DMS79 treated with DMSO at 0.1 percent for 48 hours (cell line): Measurements from ENCODE around the gene DUS1L.
"Not testable (repeated sequence)": the region's sequence is repeated elsewhere in the genome, so short reads cannot be mapped to it uniquely, and the experiment has no call there.

Source experiments
- DNase-seq: peaks from one replicate; lab custom pipeline; 2025; lab: John Stamatoyannopoulos, UW

The DUS1L gene

DNA sequence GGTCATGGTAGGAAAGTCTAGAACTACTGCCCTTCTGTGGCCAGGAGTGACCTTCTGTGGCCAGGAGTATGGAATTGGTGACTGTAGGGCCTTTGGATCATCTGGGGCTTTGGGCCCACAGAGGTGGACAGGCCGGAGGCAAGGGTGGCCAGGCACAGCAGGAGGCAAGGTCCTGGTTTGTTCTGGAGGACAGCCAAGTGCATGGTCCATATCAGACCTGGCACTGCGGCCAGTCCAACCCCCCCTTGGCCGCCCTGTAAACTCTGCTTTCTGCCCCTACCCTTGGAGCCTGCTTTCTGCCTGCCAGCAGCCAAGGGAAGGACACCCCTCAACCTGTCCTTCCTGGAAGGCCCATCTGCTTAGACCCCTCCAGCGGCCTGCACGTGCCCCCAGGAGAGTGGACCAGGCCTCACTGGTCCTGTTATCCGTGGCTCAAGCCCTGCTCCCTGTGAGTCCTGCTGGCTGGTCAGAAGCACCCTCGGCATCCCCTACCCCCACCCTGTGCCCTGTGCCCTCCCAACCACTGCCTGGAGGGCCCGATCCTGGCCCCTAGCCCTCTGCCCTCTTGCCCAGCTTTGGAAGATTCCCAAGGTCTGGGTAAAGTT, 25.8 kb downstream of the DUS1L start:
- DNase-seq: no peak

DNA sequence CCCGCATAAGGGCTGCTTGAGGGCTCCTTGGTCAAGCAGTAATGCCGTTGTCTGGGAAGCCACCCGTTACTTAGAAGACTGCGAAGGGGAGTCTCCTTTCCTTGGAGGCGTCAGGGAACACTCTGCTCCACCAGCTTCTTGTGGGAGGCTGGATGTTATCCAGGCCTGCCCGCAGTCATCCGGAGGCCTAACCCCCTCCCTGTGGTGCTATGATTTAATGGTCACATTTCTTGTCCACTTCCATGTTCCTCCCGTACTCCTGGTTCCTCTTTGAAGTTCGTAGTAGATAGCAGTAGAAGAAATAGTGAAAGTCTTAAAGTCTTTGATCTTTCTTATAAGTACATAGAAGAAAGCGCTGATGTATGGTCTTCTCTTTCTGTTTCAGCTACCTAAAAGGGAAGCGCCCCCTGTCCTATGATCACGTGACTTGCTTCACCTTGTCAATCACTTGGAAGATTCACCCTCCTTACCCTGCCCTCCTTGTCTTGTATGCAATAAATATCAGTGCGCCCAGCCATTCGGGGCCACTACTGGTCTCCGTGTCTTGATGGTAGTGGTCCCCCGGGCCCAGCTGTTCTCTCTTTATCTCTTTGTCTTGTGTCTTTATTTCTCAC, 26.7 kb downstream of the DUS1L start:
- DNase-seq: not testable (repeated sequence)

- DNase-seq: no peak
These were observed 27.8 kb downstream of the DUS1L start for GRCh38 chr17:82037889-82038195.

DNA sequence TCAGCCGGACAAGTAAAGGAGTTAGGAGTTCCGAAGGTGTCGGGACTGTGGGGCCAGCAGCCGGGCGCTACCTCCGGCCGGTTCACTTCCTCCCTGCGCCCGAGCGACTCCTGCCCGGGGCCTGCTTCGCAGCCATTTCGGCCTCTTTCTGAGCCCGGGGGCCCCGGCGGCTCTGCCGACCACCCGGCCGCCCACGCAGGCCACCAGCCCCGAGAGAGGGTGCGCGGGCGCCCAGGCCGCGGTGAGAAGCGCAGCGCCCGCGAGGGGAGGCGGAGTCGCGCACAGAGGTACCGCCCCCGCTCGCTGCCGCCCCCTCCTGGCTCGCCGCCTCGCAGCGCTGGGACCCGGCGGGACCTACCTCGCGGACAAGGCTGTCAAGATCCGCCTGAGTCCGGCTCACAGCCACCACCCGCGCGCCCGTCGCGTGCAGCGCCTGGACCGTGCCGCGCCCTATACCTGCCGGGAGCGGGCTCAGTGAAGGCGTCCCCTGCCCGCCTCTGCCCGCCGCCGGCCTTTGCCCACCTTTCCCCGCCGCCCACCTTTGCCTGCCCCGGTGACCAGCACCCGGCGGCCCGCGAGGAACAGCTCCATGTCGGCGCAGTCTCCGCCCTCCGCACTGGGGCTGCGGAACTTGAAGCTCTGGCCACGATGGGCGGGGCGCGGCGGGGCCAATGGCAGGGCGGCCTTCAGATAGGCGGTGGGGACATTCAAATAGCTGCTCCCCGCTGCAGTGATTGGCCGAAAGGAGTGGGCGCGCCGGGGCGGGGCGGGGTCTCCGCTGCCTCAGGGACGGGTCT, 28.3 kb downstream of the DUS1L start, which contains the start of gene DCXR:
TSS of gene DCXR (minus strand) at position 606 of the 797 bp plus-strand sequence. CDS start at position 591, 15 bp downstream.
- DNase-seq: peak; percentile 61

- DNase-seq: no peak
These were observed 28.9 kb downstream of the DUS1L start for GRCh38 chr17:82036634-82037091.

GRCh38 chr17:82035956-82036633, 29.5 kb downstream of the DUS1L start:
- DNase-seq: no peak

DNA sequence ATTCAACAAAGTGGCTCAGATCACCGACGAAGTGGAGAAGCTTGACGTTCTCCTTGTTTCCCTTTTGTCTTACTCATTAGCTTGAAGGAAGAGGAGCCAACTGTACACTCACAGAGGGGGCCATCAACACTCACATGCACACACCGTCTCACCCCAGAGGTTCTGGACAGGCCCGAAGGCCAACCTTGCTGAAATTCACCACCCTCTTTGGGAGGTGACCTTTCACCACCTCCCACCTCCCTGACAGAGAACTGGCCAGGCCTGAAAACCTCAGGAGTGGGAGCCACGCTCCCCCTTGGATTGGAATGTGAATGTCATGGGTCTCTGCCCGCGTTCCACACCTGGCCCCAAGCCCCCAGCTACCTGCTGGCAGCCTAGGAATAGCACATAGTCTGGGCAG, 30.1 kb downstream of the DUS1L start:
- DNase-seq: no peak

DNA sequence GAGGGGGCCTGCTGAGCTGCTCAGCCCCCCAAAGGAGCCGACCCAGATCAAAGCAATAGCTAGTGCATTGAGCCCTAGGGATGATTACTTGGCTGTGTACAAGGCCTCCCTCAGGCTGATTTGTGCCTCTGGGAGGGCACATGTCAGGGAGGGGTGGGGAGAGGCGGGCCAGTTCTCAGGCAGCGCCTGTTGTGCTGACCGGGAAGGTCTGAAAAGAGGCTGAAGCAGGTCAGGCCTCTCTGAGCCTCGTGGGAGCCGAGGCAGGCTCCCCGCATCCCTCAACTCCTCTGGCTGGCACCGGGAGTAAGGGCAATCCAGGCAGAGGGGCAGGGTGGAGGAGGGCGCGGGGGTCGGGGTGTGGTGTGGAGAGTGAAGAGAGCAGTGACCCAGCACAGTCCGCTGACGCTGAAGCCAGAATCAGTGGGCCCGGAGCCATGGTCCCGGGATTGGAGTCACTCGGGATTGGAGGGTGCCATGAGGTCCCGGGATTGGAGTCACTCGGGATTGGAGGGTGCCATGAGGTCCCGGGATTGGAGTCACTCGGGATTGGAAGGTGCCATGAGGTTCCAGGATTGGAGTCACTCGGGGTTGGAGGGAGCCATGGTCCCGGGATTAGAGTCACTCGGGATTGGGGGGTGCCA, 31.1 kb downstream of the DUS1L start:
- no peak for DNase-seq

DNA sequence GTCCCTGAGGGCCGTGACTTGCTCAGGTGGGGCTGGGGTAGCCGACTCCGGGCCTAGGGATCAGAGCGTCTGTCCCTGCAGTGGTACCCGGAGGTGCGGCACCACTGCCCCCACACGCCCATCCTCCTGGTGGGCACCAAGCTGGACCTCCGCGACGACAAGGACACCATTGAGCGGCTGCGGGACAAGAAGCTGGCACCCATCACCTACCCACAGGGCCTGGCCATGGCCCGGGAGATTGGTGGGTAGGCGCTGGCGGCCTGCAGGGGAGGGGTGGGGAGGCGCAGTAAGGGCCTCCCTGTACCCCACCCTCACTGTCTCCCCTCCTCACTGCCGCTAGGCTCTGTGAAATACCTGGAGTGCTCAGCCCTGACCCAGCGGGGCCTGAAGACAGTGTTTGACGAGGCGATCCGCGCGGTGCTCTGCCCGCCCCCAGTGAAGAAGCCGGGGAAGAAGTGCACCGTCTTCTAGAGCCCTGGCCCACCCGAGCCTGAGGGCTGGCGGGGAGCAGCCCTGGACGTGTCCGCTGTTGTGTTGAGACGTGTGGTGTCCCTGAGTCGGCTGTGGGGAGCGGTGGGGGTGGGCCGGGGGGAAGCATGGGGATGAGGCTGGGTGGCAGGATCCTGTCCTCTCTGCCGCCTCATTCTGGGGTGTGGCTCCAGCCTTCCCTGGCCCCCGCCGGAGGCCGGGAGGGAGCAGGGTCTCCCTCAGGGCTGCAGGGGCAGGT, 32.1 kb downstream of the DUS1L start:
- no peak for DNase-seq

GRCh38 chr17:82031885-82032627, 33.5 kb downstream of the DUS1L start:
- no peak for DNase-seq

- no peak for DNase-seq
These were observed 34.2 kb downstream of the DUS1L start, which contains the start of gene RAC3 for GRCh38 chr17:82031303-82031884. Gene RAC3, plus strand, starts transcription at chr17:82031678. Its CDS starts 84 bp downstream, at chr17:82031762.

GRCh38 chr17:82030470-82031302, 34.9 kb downstream of the DUS1L start:
- DNase-seq: peak; percentile 7

- DNase-seq: no peak
These were observed 35.6 kb downstream of the DUS1L start for GRCh38 chr17:82029990-82030469.

DNA sequence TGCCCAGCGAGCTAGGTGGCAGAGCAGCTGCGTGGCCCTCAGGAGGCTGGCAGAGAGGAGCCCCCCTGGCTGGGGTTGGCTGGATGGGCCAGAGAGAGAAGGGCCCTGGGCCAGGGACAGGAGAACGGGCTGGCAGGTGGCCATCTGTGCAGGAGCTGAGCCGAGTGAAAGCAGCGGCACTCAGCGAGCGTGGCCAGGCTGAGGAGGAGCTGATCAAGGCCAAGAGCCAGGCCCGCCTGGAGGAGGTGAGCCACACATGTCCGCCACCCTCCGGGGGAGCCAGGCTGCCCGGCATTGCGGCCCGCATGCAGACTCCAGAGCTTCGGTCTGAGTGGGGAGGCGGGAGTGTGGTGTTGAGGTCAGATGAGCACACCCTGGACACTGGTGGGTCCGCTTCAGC, 36.2 kb downstream of the DUS1L start:
- peak; percentile 28 for DNase-seq

GRCh38 chr17:82028966-82029365, 36.6 kb downstream of the DUS1L start:
- no peak for DNase-seq

DNA sequence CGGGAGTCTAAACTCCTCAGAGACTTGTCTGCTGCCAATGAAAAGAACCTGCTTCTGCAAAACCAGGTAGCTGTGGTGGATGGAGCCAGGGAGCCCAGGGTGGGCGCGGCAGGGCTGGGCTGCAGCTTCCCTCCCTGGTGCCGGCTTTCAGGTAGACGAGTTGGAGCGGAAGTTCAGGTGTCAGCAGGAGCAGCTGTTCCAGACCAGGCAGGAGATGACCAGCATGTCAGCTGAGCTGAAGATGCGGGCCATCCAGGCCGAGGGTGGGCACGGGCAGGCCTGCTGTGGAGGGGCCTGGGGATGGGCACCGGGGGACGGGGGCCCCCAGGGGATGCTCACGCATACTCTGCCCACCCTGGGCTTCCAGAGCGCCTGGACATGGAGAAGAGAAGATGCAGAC, 37.4 kb downstream of the DUS1L start:
- no peak for DNase-seq

- DNase-seq: no peak
These were observed 40.0 kb downstream of the DUS1L start for GRCh38 chr17:82025401-82026107.

DNA sequence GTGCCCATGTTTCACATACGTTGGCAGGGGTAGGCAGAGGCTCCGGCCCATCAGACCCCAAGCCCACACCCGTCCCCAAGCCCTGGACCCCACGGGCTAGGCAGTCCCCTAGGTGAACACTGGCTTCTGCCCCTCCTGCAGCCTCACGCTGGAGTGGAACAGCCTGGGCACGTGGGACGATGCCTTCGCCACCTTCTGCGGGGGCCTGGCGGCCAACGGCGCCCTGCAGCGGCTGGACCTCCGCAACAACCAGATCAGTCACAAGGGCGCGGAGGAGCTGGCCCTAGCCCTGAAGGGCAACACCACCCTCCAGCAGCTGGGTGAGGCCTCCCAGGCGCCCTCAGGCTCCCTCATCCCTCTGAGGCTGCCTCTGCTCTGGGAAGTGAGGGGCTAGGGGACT, 40.7 kb downstream of the DUS1L start:
- DNase-seq: no peak
